ENCODE data around the gene HM13. TPM values are rescaled to one million over a fixed set of nuclear protein-coding genes. Genes with fewer than 3 reads are reported as not detected.

HM13 gene
- total RNA-seq, 1 experiment from 2014 or later: 103 TPM

- peaks cover 2% of the 10 kb centered on the region; the same call in 1 of the 2 replicates for H3K27me3 Mint-ChIP-seq (ENCODE audit: low read depth)
- ChIA-PET POLR2A (interaction anchor here (1.0 to 6.4 kb wide), 5 partner anchors 11 to 50 kb away, joined by 3 to 73 read pairs (median 7); no protein-coding TSS in a partner anchor), CTCF (interaction anchor here (0.7 to 17.0 kb wide), 7 partner anchors 11 to 116 kb away, joined by 3 to 927 read pairs (median 4); no protein-coding TSS in a partner anchor)
- H3K27ac Mint-ChIP-seq: peak overlapping the region; percentile 99
- DNase-seq (ENCODE audit: low spot score) (no peak), ATAC-seq (peak; percentile 4)
- H3K4me3 Mint-ChIP-seq: peak overlapping the region; percentile 96
- no peaks in the 10 kb centered on the region for H3K9me3 Mint-ChIP-seq
- peaks cover 8% of the 10 kb centered on the region for H3K36me3 Mint-ChIP-seq
- H3K4me1 Mint-ChIP-seq: peaks cover 52% of the 10 kb centered on the region
- TF ChIP-seq FOXP1 (CRISPR knock-in tag; IDR thresholded peaks at IDR 0.05; ENCODE audit: borderline replicate concordance) (peak; percentile 28; the same call in 1 of the 2 replicates), OVOL2 (CRISPR knock-in tag; IDR thresholded peaks at IDR 0.05; ENCODE audit: borderline replicate concordance) (no peak), MLX (CRISPR knock-in tag; IDR thresholded peaks at IDR 0.05) (0 out of 2 replicates have a peak, but pooled peaks have one; percentile 35), ELF4 (CRISPR knock-in tag; IDR thresholded peaks at IDR 0.05; ENCODE audit: low read depth) (no peak), JAZF1 (CRISPR knock-in tag; IDR thresholded peaks at IDR 0.05) (no peak), ZBTB43 (CRISPR knock-in tag; IDR thresholded peaks at IDR 0.05) (0 out of 2 replicates have a peak, but pooled peaks have one; percentile 58), ZNF671 (CRISPR knock-in tag; IDR thresholded peaks at IDR 0.05) (no peak), GRHL2 (CRISPR knock-in tag; IDR thresholded peaks at IDR 0.05; ENCODE audit: insufficient replicate concordance, severe bottlenecking) (no peak), NFE2L1 (CRISPR knock-in tag; IDR thresholded peaks at IDR 0.05) (0 out of 2 replicates have a peak, but pooled peaks have one; percentile 24), TP53 (CRISPR knock-in tag; IDR thresholded peaks at IDR 0.05) (no peak), MYBL2 (CRISPR knock-in tag; IDR thresholded peaks at IDR 0.05) (no peak), SOX15 (CRISPR knock-in tag; IDR thresholded peaks at IDR 0.05) (no peak), NFYB (CRISPR knock-in tag; conservative IDR thresholded peaks at IDR 0.05; ENCODE audit: low read depth) (no peak), CTCF (IDR thresholded peaks at IDR 0.05) (no peak), TEAD1 (CRISPR knock-in tag; IDR thresholded peaks at IDR 0.05) (peak; percentile 17; the same call in 1 of the 2 replicates)
- TF ChIP-seq, protein P1, sequence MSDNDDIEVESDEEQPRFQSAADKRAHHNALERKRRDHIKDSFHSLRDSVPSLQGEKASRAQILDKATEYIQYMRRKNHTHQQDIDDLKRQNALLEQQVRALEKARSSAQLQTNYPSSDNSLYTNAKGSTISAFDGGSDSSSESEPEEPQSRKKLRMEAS (CRISPR knock-in tag; IDR thresholded peaks at IDR 0.05): peak; percentile 35; the same call in 1 of the 2 replicates
- TF ChIP-seq, protein P2, sequence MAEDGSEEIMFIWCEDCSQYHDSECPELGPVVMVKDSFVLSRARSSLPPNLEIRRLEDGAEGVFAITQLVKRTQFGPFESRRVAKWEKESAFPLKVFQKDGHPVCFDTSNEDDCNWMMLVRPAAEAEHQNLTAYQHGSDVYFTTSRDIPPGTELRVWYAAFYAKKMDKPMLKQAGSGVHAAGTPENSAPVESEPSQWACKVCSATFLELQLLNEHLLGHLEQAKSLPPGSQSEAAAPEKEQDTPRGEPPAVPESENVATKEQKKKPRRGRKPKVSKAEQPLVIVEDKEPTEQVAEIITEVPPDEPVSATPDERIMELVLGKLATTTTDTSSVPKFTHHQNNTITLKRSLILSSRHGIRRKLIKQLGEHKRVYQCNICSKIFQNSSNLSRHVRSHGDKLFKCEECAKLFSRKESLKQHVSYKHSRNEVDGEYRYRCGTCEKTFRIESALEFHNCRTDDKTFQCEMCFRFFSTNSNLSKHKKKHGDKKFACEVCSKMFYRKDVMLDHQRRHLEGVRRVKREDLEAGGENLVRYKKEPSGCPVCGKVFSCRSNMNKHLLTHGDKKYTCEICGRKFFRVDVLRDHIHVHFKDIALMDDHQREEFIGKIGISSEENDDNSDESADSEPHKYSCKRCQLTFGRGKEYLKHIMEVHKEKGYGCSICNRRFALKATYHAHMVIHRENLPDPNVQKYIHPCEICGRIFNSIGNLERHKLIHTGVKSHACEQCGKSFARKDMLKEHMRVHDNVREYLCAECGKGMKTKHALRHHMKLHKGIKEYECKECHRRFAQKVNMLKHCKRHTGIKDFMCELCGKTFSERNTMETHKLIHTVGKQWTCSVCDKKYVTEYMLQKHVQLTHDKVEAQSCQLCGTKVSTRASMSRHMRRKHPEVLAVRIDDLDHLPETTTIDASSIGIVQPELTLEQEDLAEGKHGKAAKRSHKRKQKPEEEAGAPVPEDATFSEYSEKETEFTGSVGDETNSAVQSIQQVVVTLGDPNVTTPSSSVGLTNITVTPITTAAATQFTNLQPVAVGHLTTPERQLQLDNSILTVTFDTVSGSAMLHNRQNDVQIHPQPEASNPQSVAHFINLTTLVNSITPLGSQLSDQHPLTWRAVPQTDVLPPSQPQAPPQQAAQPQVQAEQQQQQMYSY (CRISPR knock-in tag; IDR thresholded peaks at IDR 0.05): no peak
- TF ChIP-seq, protein P3, sequence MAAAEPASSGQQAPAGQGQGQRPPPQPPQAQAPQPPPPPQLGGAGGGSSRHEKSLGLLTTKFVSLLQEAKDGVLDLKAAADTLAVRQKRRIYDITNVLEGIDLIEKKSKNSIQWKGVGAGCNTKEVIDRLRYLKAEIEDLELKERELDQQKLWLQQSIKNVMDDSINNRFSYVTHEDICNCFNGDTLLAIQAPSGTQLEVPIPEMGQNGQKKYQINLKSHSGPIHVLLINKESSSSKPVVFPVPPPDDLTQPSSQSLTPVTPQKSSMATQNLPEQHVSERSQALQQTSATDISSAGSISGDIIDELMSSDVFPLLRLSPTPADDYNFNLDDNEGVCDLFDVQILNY (CRISPR knock-in tag; IDR thresholded peaks at IDR 0.05): no peak
- TF ChIP-seq, protein P4, sequence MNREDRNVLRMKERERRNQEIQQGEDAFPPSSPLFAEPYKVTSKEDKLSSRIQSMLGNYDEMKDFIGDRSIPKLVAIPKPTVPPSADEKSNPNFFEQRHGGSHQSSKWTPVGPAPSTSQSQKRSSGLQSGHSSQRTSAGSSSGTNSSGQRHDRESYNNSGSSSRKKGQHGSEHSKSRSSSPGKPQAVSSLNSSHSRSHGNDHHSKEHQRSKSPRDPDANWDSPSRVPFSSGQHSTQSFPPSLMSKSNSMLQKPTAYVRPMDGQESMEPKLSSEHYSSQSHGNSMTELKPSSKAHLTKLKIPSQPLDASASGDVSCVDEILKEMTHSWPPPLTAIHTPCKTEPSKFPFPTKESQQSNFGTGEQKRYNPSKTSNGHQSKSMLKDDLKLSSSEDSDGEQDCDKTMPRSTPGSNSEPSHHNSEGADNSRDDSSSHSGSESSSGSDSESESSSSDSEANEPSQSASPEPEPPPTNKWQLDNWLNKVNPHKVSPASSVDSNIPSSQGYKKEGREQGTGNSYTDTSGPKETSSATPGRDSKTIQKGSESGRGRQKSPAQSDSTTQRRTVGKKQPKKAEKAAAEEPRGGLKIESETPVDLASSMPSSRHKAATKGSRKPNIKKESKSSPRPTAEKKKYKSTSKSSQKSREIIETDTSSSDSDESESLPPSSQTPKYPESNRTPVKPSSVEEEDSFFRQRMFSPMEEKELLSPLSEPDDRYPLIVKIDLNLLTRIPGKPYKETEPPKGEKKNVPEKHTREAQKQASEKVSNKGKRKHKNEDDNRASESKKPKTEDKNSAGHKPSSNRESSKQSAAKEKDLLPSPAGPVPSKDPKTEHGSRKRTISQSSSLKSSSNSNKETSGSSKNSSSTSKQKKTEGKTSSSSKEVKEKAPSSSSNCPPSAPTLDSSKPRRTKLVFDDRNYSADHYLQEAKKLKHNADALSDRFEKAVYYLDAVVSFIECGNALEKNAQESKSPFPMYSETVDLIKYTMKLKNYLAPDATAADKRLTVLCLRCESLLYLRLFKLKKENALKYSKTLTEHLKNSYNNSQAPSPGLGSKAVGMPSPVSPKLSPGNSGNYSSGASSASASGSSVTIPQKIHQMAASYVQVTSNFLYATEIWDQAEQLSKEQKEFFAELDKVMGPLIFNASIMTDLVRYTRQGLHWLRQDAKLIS (CRISPR knock-in tag; IDR thresholded peaks at IDR 0.05; ENCODE audit: borderline replicate concordance): no peak
- TF ChIP-seq, protein P5, sequence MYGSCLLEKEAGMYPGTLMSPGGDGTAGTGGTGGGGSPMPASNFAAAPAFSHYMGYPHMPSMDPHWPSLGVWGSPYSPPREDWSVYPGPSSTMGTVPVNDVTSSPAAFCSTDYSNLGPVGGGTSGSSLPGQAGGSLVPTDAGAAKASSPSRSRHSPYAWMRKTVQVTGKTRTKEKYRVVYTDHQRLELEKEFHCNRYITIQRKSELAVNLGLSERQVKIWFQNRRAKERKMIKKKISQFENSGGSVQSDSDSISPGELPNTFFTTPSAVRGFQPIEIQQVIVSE (CRISPR knock-in tag; IDR thresholded peaks at IDR 0.05; ENCODE audit: borderline replicate concordance): peak; percentile 40; the same call in 1 of the 2 replicates
- TF ChIP-seq, protein P6, sequence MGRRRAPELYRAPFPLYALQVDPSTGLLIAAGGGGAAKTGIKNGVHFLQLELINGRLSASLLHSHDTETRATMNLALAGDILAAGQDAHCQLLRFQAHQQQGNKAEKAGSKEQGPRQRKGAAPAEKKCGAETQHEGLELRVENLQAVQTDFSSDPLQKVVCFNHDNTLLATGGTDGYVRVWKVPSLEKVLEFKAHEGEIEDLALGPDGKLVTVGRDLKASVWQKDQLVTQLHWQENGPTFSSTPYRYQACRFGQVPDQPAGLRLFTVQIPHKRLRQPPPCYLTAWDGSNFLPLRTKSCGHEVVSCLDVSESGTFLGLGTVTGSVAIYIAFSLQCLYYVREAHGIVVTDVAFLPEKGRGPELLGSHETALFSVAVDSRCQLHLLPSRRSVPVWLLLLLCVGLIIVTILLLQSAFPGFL (CRISPR knock-in tag; IDR thresholded peaks at IDR 0.05; ENCODE audit: borderline replicate concordance): no peak
Observed at GRCh38 chr20:31606804-31607639, 92.8 kb downstream of the HM13 start.

Data from WTC11 (cell line).